DND-41 (cell line): ENCODE results near the gene CPAMD8.

Experiments used
- ATAC-seq: fragments of 200-7000 bp; cut with Tn5 transposase; 3 replicates; pipeline ENCODE4 v1.9.1; 2021; ENCODE audit warnings: low read depth; ENCODE audit not compliant: insufficient read depth
- DNase-seq: peaks from one replicate; pipeline ENCODE4 v3.0.0-alpha.2; 2020
- H2AFZ ChIP-seq: 2 replicates; pipeline ENCODE4 v1.6.0; 2012; ENCODE audit warnings: low read depth, low read length
- H3K27ac ChIP-seq: 2 replicates; pipeline ENCODE4 v1.5.1; 2012; ENCODE audit warnings: low read length, inconsistent platforms
- H3K27me3 ChIP-seq: fragments of 200-600 bp; sonication (generic); 2 replicates; pipeline ENCODE4 v1.6.0; 2012; ENCODE audit warnings: low read length, mild to moderate bottlenecking, inconsistent platforms; ENCODE audit not compliant: insufficient read depth, poor library complexity
- H3K36me3 ChIP-seq: 2 replicates; pipeline ENCODE4 v1.5.1; 2012; ENCODE audit warnings: low read length, inconsistent platforms; ENCODE audit not compliant: insufficient read depth
- H3K4me1 ChIP-seq: 2 replicates; pipeline ENCODE4 v1.5.1; 2012; ENCODE audit warnings: mild to moderate bottlenecking, low read length; ENCODE audit not compliant: insufficient read depth
- H3K4me2 ChIP-seq: 2 replicates; pipeline ENCODE4 v1.6.0; 2012; ENCODE audit warnings: mild to moderate bottlenecking, moderate library complexity, low read length, inconsistent platforms; ENCODE audit not compliant: insufficient read depth
- H3K4me3 ChIP-seq, 2 experiments: fragments of 200-600 bp in 1 of 2; shearing (Covaris generic) in 1 of 2; 2 replicates each; pipeline ENCODE4 v1.5.1; 2012 to 2016; ENCODE audit warnings: inconsistent platforms in 2 of 2, low read length in 2 of 2, mild to moderate bottlenecking in 2 of 2, low read depth in 1 of 2, moderate library complexity in 1 of 2
- H3K79me2 ChIP-seq: 2 replicates; pipeline ENCODE4 v1.6.0; 2012; ENCODE audit warnings: low read length, inconsistent platforms; ENCODE audit not compliant: insufficient read depth
- H3K9ac ChIP-seq: 2 replicates; pipeline ENCODE4 v1.6.0; 2012; ENCODE audit warnings: low read depth, mild to moderate bottlenecking, inconsistent platforms, low read length, moderate library complexity
- H3K9me3 ChIP-seq: 2 replicates; pipeline ENCODE4 v1.5.1; 2012; ENCODE audit warnings: low read length, moderate library complexity, mild to moderate bottlenecking, inconsistent platforms; ENCODE audit not compliant: insufficient read depth, severe bottlenecking
- H4K20me1 ChIP-seq: 2 replicates; pipeline ENCODE4 v1.6.0; 2012; ENCODE audit warnings: low read length; ENCODE audit not compliant: insufficient read depth
- EZH2 ChIP-seq: IDR thresholded peaks from 3 replicates; pipeline ENCODE4 v1.6.1; 2012; ENCODE audit warnings: borderline replicate concordance, low read depth, mild to moderate bottlenecking, moderate library complexity, low read length, inconsistent platforms; ENCODE audit not compliant: severe bottlenecking
- TF ChIP-seq, protein P1 (sequence below): IDR thresholded peaks from 2 replicates; pipeline ENCODE4 v1.5.1; 2012; ENCODE audit warnings: borderline replicate concordance, low read length, moderate library complexity, mild to moderate bottlenecking; ENCODE audit not compliant: poor library complexity, severe bottlenecking; ENCODE audit errors: extremely low read depth

CPAMD8 gene

DNA sequence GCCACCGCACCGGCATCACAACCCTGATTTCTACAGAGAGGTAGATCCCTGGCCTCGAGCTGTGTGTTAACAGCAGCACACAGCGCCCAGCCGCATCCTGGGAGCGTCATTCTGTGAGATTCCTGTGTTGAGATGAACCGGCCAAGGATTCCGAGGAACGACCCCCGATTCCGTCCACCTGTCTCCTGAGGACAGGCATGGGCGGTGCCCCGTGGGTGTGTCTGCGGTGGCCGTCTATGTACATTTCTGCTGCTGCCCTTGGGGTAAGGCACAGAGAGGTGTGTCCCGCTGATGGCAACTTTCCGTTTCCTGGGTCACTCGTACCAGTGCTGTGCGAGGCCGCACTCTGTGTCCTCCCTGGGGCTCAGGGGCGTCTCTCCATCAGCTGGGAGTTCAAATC, 153.9 kb downstream of the CPAMD8 start:
- Histone ChIP-seq H3K27me3 (no peaks in the 10 kb centered on the region), H3K36me3 (peaks cover 80% of the 10 kb centered on the region), H3K4me3 (no peak overlapping the region), H3K4me2 (no peak overlapping the region), H2AFZ (no peak overlapping the region), H3K27ac (no peak overlapping the region), H3K9ac (no peak overlapping the region), H3K4me1 (no peaks in the 10 kb centered on the region), H4K20me1 (peaks cover 5% of the 10 kb centered on the region), H3K9me3 (no peaks in the 10 kb centered on the region), H3K79me2 (peaks cover 14% of the 10 kb centered on the region)
- no peak for DNase-seq
- TF ChIP-seq EZH2, result no peak
- TF ChIP-seq, protein P1, sequence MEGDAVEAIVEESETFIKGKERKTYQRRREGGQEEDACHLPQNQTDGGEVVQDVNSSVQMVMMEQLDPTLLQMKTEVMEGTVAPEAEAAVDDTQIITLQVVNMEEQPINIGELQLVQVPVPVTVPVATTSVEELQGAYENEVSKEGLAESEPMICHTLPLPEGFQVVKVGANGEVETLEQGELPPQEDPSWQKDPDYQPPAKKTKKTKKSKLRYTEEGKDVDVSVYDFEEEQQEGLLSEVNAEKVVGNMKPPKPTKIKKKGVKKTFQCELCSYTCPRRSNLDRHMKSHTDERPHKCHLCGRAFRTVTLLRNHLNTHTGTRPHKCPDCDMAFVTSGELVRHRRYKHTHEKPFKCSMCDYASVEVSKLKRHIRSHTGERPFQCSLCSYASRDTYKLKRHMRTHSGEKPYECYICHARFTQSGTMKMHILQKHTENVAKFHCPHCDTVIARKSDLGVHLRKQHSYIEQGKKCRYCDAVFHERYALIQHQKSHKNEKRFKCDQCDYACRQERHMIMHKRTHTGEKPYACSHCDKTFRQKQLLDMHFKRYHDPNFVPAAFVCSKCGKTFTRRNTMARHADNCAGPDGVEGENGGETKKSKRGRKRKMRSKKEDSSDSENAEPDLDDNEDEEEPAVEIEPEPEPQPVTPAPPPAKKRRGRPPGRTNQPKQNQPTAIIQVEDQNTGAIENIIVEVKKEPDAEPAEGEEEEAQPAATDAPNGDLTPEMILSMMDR, result no peak
- no peak for ATAC-seq

DNA sequence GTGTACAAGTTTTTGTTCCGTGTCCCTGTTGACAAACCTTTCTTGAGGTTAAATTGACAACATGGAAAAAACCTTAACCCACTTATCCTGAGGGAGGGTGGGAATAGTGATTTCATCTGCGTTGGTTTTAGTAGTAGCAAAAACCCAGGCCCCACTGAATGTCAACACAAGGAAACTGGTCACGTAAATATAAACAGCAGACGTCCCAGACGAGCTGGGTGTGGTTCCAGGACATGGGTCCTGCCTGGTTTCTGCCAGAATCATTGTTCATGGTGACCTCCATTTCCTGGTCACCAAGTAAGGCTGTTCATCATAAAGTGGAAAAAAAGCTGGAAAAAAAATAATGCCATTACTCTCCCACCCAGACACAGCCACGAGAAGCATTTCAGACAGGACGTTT, 154.7 kb downstream of the CPAMD8 start:
- no peak for DNase-seq
- peaks cover 2% of the 10 kb centered on the region for H4K20me1 ChIP-seq
- H3K4me1 ChIP-seq, result no peaks in the 10 kb centered on the region
- no peak overlapping the region for H2AFZ ChIP-seq
- peaks cover 14% of the 10 kb centered on the region for H3K79me2 ChIP-seq
- no peak overlapping the region for H3K4me2 ChIP-seq
- H3K4me3 ChIP-seq, result no peak overlapping the region
- H3K36me3 ChIP-seq, result peaks cover 80% of the 10 kb centered on the region
- H3K27me3 ChIP-seq, result no peaks in the 10 kb centered on the region
- H3K9me3 ChIP-seq, result no peaks in the 10 kb centered on the region
- TF ChIP-seq, protein P1, result no peak
- TF ChIP-seq EZH2, result no peak
- ATAC-seq, result no peak
- no peak overlapping the region for H3K27ac ChIP-seq
- H3K9ac ChIP-seq, result no peak overlapping the region

DNA sequence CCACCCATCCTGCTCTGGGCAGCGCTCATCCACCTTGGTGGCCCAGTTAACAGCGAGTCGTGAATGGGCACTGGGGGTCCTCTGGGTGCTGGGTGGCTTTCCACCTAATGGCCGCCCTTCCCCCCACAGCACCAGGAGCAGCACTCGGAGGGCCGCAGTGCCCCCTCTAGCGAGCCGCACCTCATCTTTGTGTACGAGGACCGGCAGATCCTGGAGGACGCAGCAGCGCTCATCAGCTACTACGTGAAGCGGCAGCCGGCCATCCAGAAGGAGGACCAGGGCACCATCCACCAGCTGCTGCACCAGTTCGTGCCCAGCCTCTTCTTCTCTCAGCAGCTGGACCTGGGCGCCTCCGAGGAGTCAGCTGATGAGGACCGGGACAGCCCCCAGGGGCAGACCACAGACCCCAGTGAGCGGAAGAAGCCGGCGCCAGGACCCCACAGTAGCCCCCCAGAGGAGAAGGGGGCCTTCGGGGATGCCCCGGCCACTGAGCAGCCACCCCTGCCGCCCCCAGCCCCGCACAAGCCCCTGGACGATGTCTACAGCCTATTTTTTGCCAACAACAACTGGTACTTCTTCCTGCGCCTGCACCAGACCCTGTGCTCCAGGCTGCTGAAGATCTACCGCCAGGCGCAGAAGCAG, 157.2 kb downstream of the CPAMD8 start:
- no peak overlapping the region for H3K27ac ChIP-seq
- no peak for DNase-seq
- H3K36me3 ChIP-seq, result peaks cover 84% of the 10 kb centered on the region

More for the DNA sequence above, 157.2 kb downstream of the CPAMD8 start:
- H2AFZ ChIP-seq, result no peak overlapping the region
- H3K4me2 ChIP-seq, result no peak overlapping the region
- H3K9ac ChIP-seq, result no peak overlapping the region
- no peaks in the 10 kb centered on the region for H3K27me3 ChIP-seq
- H3K9me3 ChIP-seq, result no peaks in the 10 kb centered on the region
- H3K4me1 ChIP-seq, result no peaks in the 10 kb centered on the region
- no peak for ATAC-seq
- TF ChIP-seq, protein P1, result no peak
- TF ChIP-seq EZH2, result no peak
- peaks cover 2% of the 10 kb centered on the region; the same call in 1 of the 2 replicates for H4K20me1 ChIP-seq
- H3K79me2 ChIP-seq, result peaks cover 8% of the 10 kb centered on the region
- H3K4me3 ChIP-seq, result no peak overlapping the region
